Endodermal cell (in vitro differentiated cells): ENCODE measurements around the gene RALGPS1. TPM values are rescaled to one million over a fixed set of nuclear protein-coding genes. Genes with fewer than 3 reads are reported as not detected.

ENCODE experiments used
- DNase-seq: peaks from one replicate; pipeline ENCODE4 v3.0.0-alpha.2; 2017
- H3K27ac ChIP-seq: 2 replicates; pipeline ENCODE4 v1.5.1; 2013; ENCODE audit warnings: mild to moderate bottlenecking, low read depth, low read length, moderate library complexity
- H3K27me3 ChIP-seq: 2 replicates; pipeline ENCODE4 v1.6.1; 2013; ENCODE audit warnings: mild to moderate bottlenecking, low read length, moderate library complexity; ENCODE audit not compliant: insufficient read depth, control insufficient read depth, poor library complexity, severe bottlenecking
- H3K36me3 ChIP-seq: 2 replicates; pipeline ENCODE4 v1.7.0; 2013; ENCODE audit warnings: mild to moderate bottlenecking, low read length, moderate library complexity; ENCODE audit not compliant: control insufficient read depth, insufficient read depth
- H3K4me1 ChIP-seq: one replicate; pipeline ENCODE4 v1.7.0; 2013; ENCODE audit warnings: low read length; ENCODE audit not compliant: control insufficient read depth, insufficient read depth
- H3K4me3 ChIP-seq: 2 replicates; pipeline ENCODE4 v1.5.1; 2013; ENCODE audit warnings: mild to moderate bottlenecking, low read length, moderate library complexity
- H3K9ac ChIP-seq: 2 replicates; pipeline ENCODE4 v1.6.1; 2013; ENCODE audit warnings: mild to moderate bottlenecking, low read length, moderate library complexity; ENCODE audit not compliant: poor library complexity, severe bottlenecking; ENCODE audit errors: extremely low read depth
- H3K9me3 ChIP-seq: 2 replicates; pipeline ENCODE4 v1.6.1; 2013; ENCODE audit warnings: mild to moderate bottlenecking, low read length, moderate library complexity; ENCODE audit not compliant: control insufficient read depth
- H3K27ac Mint-ChIP-seq: 2 replicates; pipeline ENCODE4 v1.8.0; 2020; ENCODE audit warnings: mixed read lengths
- H3K27me3 Mint-ChIP-seq: 2 replicates; pipeline ENCODE4 v1.8.0; 2021; ENCODE audit warnings: mild to moderate bottlenecking, mixed read lengths; ENCODE audit not compliant: insufficient read depth
- H3K36me3 Mint-ChIP-seq: 2 replicates; pipeline ENCODE4 v1.8.0; 2020; ENCODE audit warnings: low read depth, mixed read lengths
- H3K4me1 Mint-ChIP-seq: 2 replicates; pipeline ENCODE4 v1.8.0; 2020; ENCODE audit warnings: mixed read lengths
- H3K4me3 Mint-ChIP-seq: 2 replicates; pipeline ENCODE4 v1.8.0; 2020; ENCODE audit warnings: mild to moderate bottlenecking, moderate library complexity, mixed read lengths
- H3K9me3 Mint-ChIP-seq: 2 replicates; pipeline ENCODE4 v1.8.0; 2020; ENCODE audit warnings: mild to moderate bottlenecking, mixed read lengths
- CTCF ChIP-seq: fragments of 200-600 bp; sonication (generic); conservative IDR thresholded peaks from 2 replicates; pipeline ENCODE4 v1.5.0; 2021; ENCODE audit warnings: antibody characterized with exemption, mild to moderate bottlenecking
- WGBS, 2 experiments: methylation state at CpG; one replicate each; pipeline versions ENCODE4 v1.1.5 to v1.1.7; 2013; ENCODE audit warnings: missing lambda C conversion rate in 2 of 2, mixed read lengths in 1 of 2; ENCODE audit not compliant: insufficient coverage in 1 of 2, insufficient read length in 1 of 2; 5-methylcytosine and 5-hydroxymethylcytosine counted together
- total RNA-seq, 2 donors: library from RNA; stranded (reverse); fragmentation: NEBNext Ultra II Directional in 1 of 2; extraction: Animal tissue kit (Norgen Biotek cat#: 25700) in 1 of 2; gene quantifications; 2 replicates in 1 of 2; 3 replicates in 1 of 2; pipeline ENCODE4 v1.2.1, GENCODE V29; 2021

The RALGPS1 gene
- total RNA-seq, 2 donors from 2014 or later: 23.3 to 25.0 TPM

- H3K27ac Mint-ChIP-seq: peak overlapping the region; percentile 26
- no peaks in the 10 kb centered on the region for H3K36me3 Mint-ChIP-seq
- peaks cover 70% of the 10 kb centered on the region for H3K4me1 Mint-ChIP-seq
- Histone ChIP-seq H3K4me3 (no peak overlapping the region), H3K4me1 (peaks cover 48% of the 10 kb centered on the region), H3K9ac (no peak overlapping the region), H3K9me3 (no peaks in the 10 kb centered on the region), H3K36me3 (no peaks in the 10 kb centered on the region), H3K27me3 (no peaks in the 10 kb centered on the region), H3K27ac (peak overlapping the region; percentile 52)
- H3K27me3 Mint-ChIP-seq: no peaks in the 10 kb centered on the region
- no peak overlapping the region for H3K4me3 Mint-ChIP-seq
- no peak for DNase-seq
- WGBS, 2 experiments: 82 to 85% methylated on average over 3 to 9 of the region's 10 CpGs
- TF ChIP-seq CTCF: no peak
- no peaks in the 10 kb centered on the region for H3K9me3 Mint-ChIP-seq
These were observed 216.3 kb downstream of the RALGPS1 start for GRCh38 chr9:127130661-127131538.

- no peaks in the 10 kb centered on the region for H3K36me3 Mint-ChIP-seq
- no peak overlapping the region for H3K27ac Mint-ChIP-seq
- no peaks in the 10 kb centered on the region for H3K9me3 Mint-ChIP-seq
- no peaks in the 10 kb centered on the region for H3K9me3 ChIP-seq
- H3K9ac ChIP-seq: no peak overlapping the region
- peak overlapping the region; percentile 29 for H3K27ac ChIP-seq
- peak; percentile 40 for DNase-seq
- H3K4me3 ChIP-seq: no peak overlapping the region
- no peak overlapping the region for H3K4me3 Mint-ChIP-seq
- H3K4me1 Mint-ChIP-seq: peaks cover 68% of the 10 kb centered on the region
- WGBS, 2 experiments: 68 to 77% methylated on average over 6 of the region's 6 CpGs
- no peak for TF ChIP-seq CTCF
- H3K4me1 ChIP-seq: peaks cover 48% of the 10 kb centered on the region
- H3K36me3 ChIP-seq: no peaks in the 10 kb centered on the region
- H3K27me3 ChIP-seq: no peaks in the 10 kb centered on the region
- no peaks in the 10 kb centered on the region for H3K27me3 Mint-ChIP-seq
These were observed 217.3 kb downstream of the RALGPS1 start for GRCh38 chr9:127131871-127132270.

GRCh38 chr9:127132375-127132774, 217.8 kb downstream of the RALGPS1 start:
- H3K4me1 ChIP-seq: peaks cover 48% of the 10 kb centered on the region
- peaks cover 68% of the 10 kb centered on the region for H3K4me1 Mint-ChIP-seq
- no peak overlapping the region for H3K9ac ChIP-seq
- H3K36me3 Mint-ChIP-seq: no peaks in the 10 kb centered on the region
- no peaks in the 10 kb centered on the region for H3K9me3 ChIP-seq
- peak; percentile 40 for DNase-seq
- 71 to 94% methylated on average over 1 to 4 of the region's 4 CpGs for WGBS, 2 experiments
- no peaks in the 10 kb centered on the region for H3K27me3 Mint-ChIP-seq
- H3K4me3 Mint-ChIP-seq: no peak overlapping the region
- H3K27ac Mint-ChIP-seq: no peak overlapping the region
- H3K9me3 Mint-ChIP-seq: no peaks in the 10 kb centered on the region
- H3K4me3 ChIP-seq: no peak overlapping the region
- H3K27ac ChIP-seq: no peak overlapping the region
- H3K36me3 ChIP-seq: no peaks in the 10 kb centered on the region
- no peaks in the 10 kb centered on the region for H3K27me3 ChIP-seq
- no peak for TF ChIP-seq CTCF
